Keratinocyte (primary cell): ENCODE data around the gene ITPK1. TPM values are rescaled to one million over a fixed set of nuclear protein-coding genes. Genes with fewer than 3 reads are reported as not detected.
A peak's percentile ranks its signal among the peaks of the same experiment; 100 is the strongest.
"Not testable (repeated sequence)": the region's sequence is repeated elsewhere in the genome, so short reads cannot be mapped to it uniquely, and the experiment has no call there.

Experiments used
- DNase-seq: peaks from one replicate; pipeline ENCODE4 v3.0.0-alpha.2; 2011; ENCODE audit warnings: low read depth, missing footprints, low spot score
- FAIRE-seq: peaks from 2 replicates; lab custom pipeline; 2011; peaks lifted over from hg19 to GRCh38; lab: Jason Lieb, UNC
- H2AFZ ChIP-seq: 2 replicates; pipeline ENCODE4 v1.6.0; 2012; ENCODE audit warnings: low read length, control low read depth, inconsistent platforms; ENCODE audit not compliant: control insufficient read depth
- H3K27ac ChIP-seq: 2 replicates; pipeline ENCODE4 v1.5.1; 2011; ENCODE audit warnings: low read length; ENCODE audit not compliant: control insufficient read depth, insufficient read depth
- H3K27me3 ChIP-seq: 3 replicates; pipeline ENCODE4 v1.6.0; 2011; ENCODE audit warnings: low read length; ENCODE audit not compliant: control insufficient read depth, insufficient read depth; ENCODE audit errors: extremely low read depth
- H3K36me3 ChIP-seq, 2 experiments: 2 replicates in 1 of 2; 3 replicates in 1 of 2; pipeline ENCODE4 v1.5.1; 2011; ENCODE audit warnings: low read length in 2 of 2, mild to moderate bottlenecking in 1 of 2; ENCODE audit not compliant: control insufficient read depth in 2 of 2, insufficient read depth in 2 of 2; ENCODE audit errors: extremely low read depth in 1 of 2
- H3K4me1 ChIP-seq: 3 replicates; pipeline ENCODE4 v1.5.1; 2011; ENCODE audit warnings: low read length; ENCODE audit not compliant: control insufficient read depth, insufficient read depth; ENCODE audit errors: extremely low read depth
- H3K4me2 ChIP-seq: 3 replicates; pipeline ENCODE4 v1.6.0; 2011; ENCODE audit warnings: low read depth, low read length; ENCODE audit not compliant: control insufficient read depth, insufficient read depth; ENCODE audit errors: extremely low read depth
- H3K4me3 ChIP-seq, 3 experiments: fragments of 200-600 bp in 1 of 3; sonication (generic) in 1 of 3; 2 replicates in 2 of 3; 3 replicates in 1 of 3; pipeline ENCODE4 v1.5.1; 2011 to 2016; ENCODE audit warnings: low read length in 3 of 3, mild to moderate bottlenecking in 3 of 3, control low read depth in 2 of 3, inconsistent platforms in 1 of 3, low read depth in 1 of 3, mixed read lengths in 1 of 3, mixed run types in 1 of 3, moderate library complexity in 1 of 3; ENCODE audit not compliant: control insufficient read depth in 2 of 3, insufficient read depth in 2 of 3; ENCODE audit errors: extremely low read depth in 1 of 3
- H3K79me2 ChIP-seq: 2 replicates; pipeline ENCODE4 v1.6.0; 2012; ENCODE audit warnings: low read length; ENCODE audit not compliant: control insufficient read depth, insufficient read depth
- H3K9ac ChIP-seq: 3 replicates; pipeline ENCODE4 v1.6.0; 2011; ENCODE audit warnings: low read length; ENCODE audit not compliant: control insufficient read depth, insufficient read depth; ENCODE audit errors: extremely low read depth
- H3K9me1 ChIP-seq: 3 replicates; pipeline ENCODE4 v1.6.0; 2011; ENCODE audit warnings: low read length; ENCODE audit not compliant: control insufficient read depth, insufficient read depth; ENCODE audit errors: extremely low read depth
- H3K9me3 ChIP-seq: 2 replicates; pipeline ENCODE4 v1.5.1; 2012; ENCODE audit warnings: low read depth, low read length; ENCODE audit not compliant: control insufficient read depth
- H4K20me1 ChIP-seq: 3 replicates; pipeline ENCODE4 v1.6.0; 2011; ENCODE audit warnings: low read length; ENCODE audit not compliant: control insufficient read depth, insufficient read depth; ENCODE audit errors: extremely low read depth
- CTCF ChIP-seq, 3 experiments: IDR thresholded peaks in 1 of 3; conservative IDR thresholded peaks in 1 of 3; optimal IDR thresholded peaks in 1 of 3; 2 replicates in 2 of 3; 3 replicates in 1 of 3; pipeline versions ENCODE3 to v1.5.1; 2011; ENCODE audit warnings: low read length in 3 of 3, mild to moderate bottlenecking in 3 of 3, moderate library complexity in 2 of 3, control low read depth in 1 of 3, inconsistent platforms in 1 of 3; ENCODE audit not compliant: insufficient read depth in 2 of 3; ENCODE audit errors: extremely low read depth in 1 of 3
- EZH2 ChIP-seq: IDR thresholded peaks from one replicate; pipeline ENCODE4 v1.6.1; 2012; ENCODE audit warnings: inconsistent platforms, mild to moderate bottlenecking, low read length, moderate library complexity
- dilution Hi-C: fragments of 300-500 bp; cut with MboI; formaldehyde crosslinking; loops from one replicate; pipeline ENCODE4 v1.7.0; 2020; ENCODE audit warnings: low sequenced_read_pairs; ENCODE audit not compliant: extremely low pct_ligation_motif_present
- polyA plus RNA-seq, 5 experiments: library from polyadenylated mRNA; depleted of rRNA in 3 of 5; stranded (reverse) in 3 of 5; stranded (forward) in 1 of 5; unstranded in 1 of 5; fragments of >200 nt; gene quantifications; 1 replicate in 1 of 5; 2 replicates in 3 of 5; 3 replicates in 1 of 5; pipeline versions ENCODE4 v1.2.1 to v1.2.3, GENCODE V29; 2011 to 2012; ENCODE audit warnings: missing spikeins in 2 of 5, low read depth in 1 of 5, low replicate concordance in 1 of 5

The ITPK1 gene
- polyA plus RNA-seq, 1 donor (not counting 4 experiments of a cell fraction or from before 2014, with no cell fraction given) = 67.8 TPM

- TF ChIP-seq EZH2 (no peak), CTCF (optimal IDR thresholded peaks at IDR 0.05 in 1 of 3, IDR thresholded peaks at IDR 0.05 in 1 of 3, conservative IDR thresholded peaks at IDR 0.05 in 1 of 3; ENCODE audit: extremely low read depth in 1 of 3, insufficient read depth in 2 of 3, low read length in 3 of 3) (no peak)
- Histone ChIP-seq H3K4me2 (no peak overlapping the region), H3K27me3 (no peaks in the 10 kb centered on the region), H2AFZ (no peak overlapping the region), H3K4me1 (peaks cover 10% of the 10 kb centered on the region), H3K9me3 (no peaks in the 10 kb centered on the region), H3K9ac (no peak overlapping the region), H3K9me1 (no peaks in the 10 kb centered on the region), H3K4me3 (no peak overlapping the region), H3K27ac (no peak overlapping the region), H4K20me1 (no peaks in the 10 kb centered on the region), H3K79me2 (no peaks in the 10 kb centered on the region), H3K36me3 (no peaks in the 10 kb centered on the region)
- DNase-seq (no peak), FAIRE-seq (peak; percentile 46)
- dilution Hi-C loops = no loop called here
These were observed 17.7 kb upstream of the ITPK1 start for GRCh38 chr14:93133464-93133863.

- Histone ChIP-seq H3K4me2 (no peak overlapping the region), H4K20me1 (no peaks in the 10 kb centered on the region), H3K79me2 (no peaks in the 10 kb centered on the region), H3K27me3 (no peaks in the 10 kb centered on the region), H3K4me3 (no peak overlapping the region), H3K4me1 (peaks cover 10% of the 10 kb centered on the region), H3K9ac (no peak overlapping the region), H3K9me3 (no peaks in the 10 kb centered on the region), H3K9me1 (no peaks in the 10 kb centered on the region), H3K27ac (no peak overlapping the region), H2AFZ (no peak overlapping the region), H3K36me3 (no peaks in the 10 kb centered on the region)
- FAIRE-seq (no peak), DNase-seq (no peak)
- TF ChIP-seq EZH2 = no peak
- peak; percentile 5 to 44 (median 18) for TF ChIP-seq CTCF (optimal IDR thresholded peaks at IDR 0.05 in 1 of 3, IDR thresholded peaks at IDR 0.05 in 1 of 3, conservative IDR thresholded peaks at IDR 0.05 in 1 of 3; ENCODE audit: extremely low read depth in 1 of 3, insufficient read depth in 2 of 3, low read length in 3 of 3)
- dilution Hi-C loops = no loop called here
These were observed 16.8 kb upstream of the ITPK1 start for GRCh38 chr14:93132472-93133065.

GRCh38 chr14:93131257-93131820 is 15.6 kb upstream of the ITPK1 start:
- H3K9ac ChIP-seq, H3K79me2 ChIP-seq, H3K9me1 ChIP-seq, H2AFZ ChIP-seq, DNase-seq, H3K4me3 ChIP-seq, H3K27me3 ChIP-seq, H3K4me2 ChIP-seq, H3K9me3 ChIP-seq, dilution Hi-C loops, FAIRE-seq, H3K4me1 ChIP-seq, H4K20me1 ChIP-seq, H3K27ac ChIP-seq, H3K36me3 ChIP-seq: not testable (repeated sequence)
